IMR-90 (cell line): ENCODE results near the gene KICS2. TPM values are rescaled to one million over a fixed set of nuclear protein-coding genes. Genes with fewer than 3 reads are reported as not detected.
A peak's percentile ranks its signal among the peaks of the same experiment; 100 is the strongest.

ENCODE experiments used
- ATAC-seq: fragments of 200-7000 bp; cut with Tn5 transposase; 2 replicates; pipeline ENCODE4 v1.9.1; 2020; ENCODE audit warnings: low read depth, mild to moderate bottlenecking, moderate library complexity
- BruUV-seq: library from RNA; stranded (reverse); fragments of 400-500 nt; replicated peaks from 2 replicates; lab custom pipeline; 2021; lab: Mats Ljungman, UMichigan
- CTCF ChIA-PET: fragments of 300-600 bp; formaldehyde crosslinking; extraction: SDS; loops from one replicate; lab custom pipeline; 2021; ENCODE audit warnings: antibody characterized with exemption; lab: Yijun Ruan, JAX
- POLR2A ChIA-PET: fragments of 300-600 bp; sonication (Branson Sonifier 250); formaldehyde crosslinking; loops from one replicate; lab custom pipeline; 2022; ENCODE audit warnings: antibody characterized with exemption; ENCODE audit not compliant: unreplicated experiment; lab: Charles Lee
- DNase-seq: peaks from one replicate; pipeline ENCODE4 v3.0.0; 2013
- H2AFZ ChIP-seq: replicated peaks from 2 replicates; pipeline ENCODE3; 2013; ENCODE audit warnings: low read length, mild to moderate bottlenecking; ENCODE audit not compliant: poor library complexity
- H2AK5ac ChIP-seq: 2 replicates; pipeline ENCODE4 v1.6.1; 2013; ENCODE audit warnings: low read depth, low read length, inconsistent platforms
- H2AK9ac ChIP-seq: replicated peaks from 2 replicates; pipeline ENCODE3; 2013; ENCODE audit warnings: mild to moderate bottlenecking, low read depth, low read length, moderate library complexity; ENCODE audit not compliant: poor library complexity
- H2BK120ac ChIP-seq: 2 replicates; pipeline ENCODE4 v1.6.1; 2013; ENCODE audit warnings: low read depth, low read length, inconsistent platforms
- H2BK15ac ChIP-seq: 3 replicates; pipeline ENCODE4 v1.6.1; 2013; ENCODE audit warnings: low read depth, low read length, inconsistent platforms
- H2BK20ac ChIP-seq: 2 replicates; pipeline ENCODE4 v1.6.1; 2013; ENCODE audit warnings: low read depth, mild to moderate bottlenecking, inconsistent platforms, low read length, moderate library complexity
- H2BK5ac ChIP-seq: 2 replicates; pipeline ENCODE4 v1.6.1; 2013; ENCODE audit warnings: mild to moderate bottlenecking, low read depth, low read length, inconsistent platforms; ENCODE audit not compliant: poor library complexity, severe bottlenecking
- H3K14ac ChIP-seq: replicated peaks from 2 replicates; pipeline ENCODE4 v1.6.1; 2013; ENCODE audit warnings: low read depth, low read length, inconsistent platforms
- H3K18ac ChIP-seq: 2 replicates; pipeline ENCODE4 v1.6.1; 2013; ENCODE audit warnings: low read depth, low read length, control low read depth
- H3K23ac ChIP-seq: 2 replicates; pipeline ENCODE4 v1.6.1; 2013; ENCODE audit warnings: low read depth, low read length, inconsistent platforms
- H3K27ac ChIP-seq: 2 replicates; pipeline ENCODE4 v1.5.1; 2013; ENCODE audit warnings: mild to moderate bottlenecking, control low read depth, low read length; ENCODE audit not compliant: insufficient read depth
- H3K27me3 ChIP-seq: 2 replicates; pipeline ENCODE4 v1.6.1; 2013; ENCODE audit warnings: low read length; ENCODE audit not compliant: control insufficient read depth, insufficient read depth
- H3K36me3 ChIP-seq: 2 replicates; pipeline ENCODE4 v1.6.1; 2013; ENCODE audit warnings: low read length, mixed read lengths; ENCODE audit not compliant: control insufficient read depth, insufficient read depth
- H3K4ac ChIP-seq: 2 replicates; pipeline ENCODE4 v1.6.1; 2013; ENCODE audit warnings: low read depth, low read length, inconsistent platforms
- H3K4me1 ChIP-seq: 2 replicates; pipeline ENCODE4 v1.6.1; 2013; ENCODE audit warnings: low read length, mixed read lengths; ENCODE audit not compliant: control insufficient read depth, insufficient read depth
- H3K4me2 ChIP-seq: 2 replicates; pipeline ENCODE4 v1.6.1; 2013; ENCODE audit warnings: low read depth, mild to moderate bottlenecking, control low read depth, low read length, moderate library complexity
- H3K4me3 ChIP-seq: 2 replicates; pipeline ENCODE4 v1.5.1; 2013; ENCODE audit warnings: low read depth, mild to moderate bottlenecking, control low read depth, low read length, moderate library complexity; ENCODE audit not compliant: insufficient read depth
- H3K56ac ChIP-seq: 2 replicates; pipeline ENCODE4 v1.6.1; 2013; ENCODE audit warnings: low read length, inconsistent platforms; ENCODE audit not compliant: insufficient read depth; ENCODE audit errors: extremely low read depth
- H3K79me1 ChIP-seq, 2 experiments: 2 replicates each; pipeline ENCODE4 v1.6.1; 2013; ENCODE audit warnings: low read length in 2 of 2, inconsistent platforms in 1 of 2, low read depth in 1 of 2
- H3K9ac ChIP-seq: 2 replicates; pipeline ENCODE4 v1.6.1; 2013; ENCODE audit warnings: low read depth, low read length, control low read depth
- H3K9me1 ChIP-seq: 2 replicates; pipeline ENCODE4 v1.6.1; 2013; ENCODE audit warnings: low read length, inconsistent platforms; ENCODE audit not compliant: insufficient read depth
- H3K9me3 ChIP-seq: 2 replicates; pipeline ENCODE4 v1.6.1; 2013; ENCODE audit warnings: low read length; ENCODE audit not compliant: control insufficient read depth, insufficient read depth
- H4K20me1 ChIP-seq: 2 replicates; pipeline ENCODE4 v1.6.1; 2013; ENCODE audit warnings: low read length, inconsistent platforms; ENCODE audit not compliant: insufficient read depth
- H4K5ac ChIP-seq: 2 replicates; pipeline ENCODE4 v1.6.1; 2013; ENCODE audit warnings: mild to moderate bottlenecking, low read depth, low read length, control low read depth
- H4K8ac ChIP-seq, 2 experiments: 2 replicates each; pipeline ENCODE4 v1.6.1; 2013; ENCODE audit warnings: low read depth in 2 of 2, low read length in 2 of 2, control low read depth in 1 of 2, inconsistent platforms in 1 of 2
- H4K91ac ChIP-seq: 2 replicates; pipeline ENCODE4 v1.6.1; 2013; ENCODE audit warnings: low read depth, low read length, inconsistent platforms; ENCODE audit not compliant: insufficient read depth
- BHLHE40 ChIP-seq: fragments of 150-350 bp; IDR thresholded peaks from 2 replicates; pipeline ENCODE4 v1.6.1; 2016; ENCODE audit warnings: mild to moderate bottlenecking, low read depth, low read length
- CEBPB ChIP-seq: IDR thresholded peaks from 2 replicates; pipeline ENCODE4 v1.6.1; 2012; ENCODE audit warnings: low read depth, low read length, improper control_type of control experiment
- CHD1 ChIP-seq: IDR thresholded peaks from 2 replicates; pipeline ENCODE4 v1.6.1; 2012; ENCODE audit warnings: low read depth, low read length, improper control_type of control experiment
- ELK1 ChIP-seq: fragments of 150-350 bp; IDR thresholded peaks from 2 replicates; pipeline ENCODE4 v1.6.1; 2016; ENCODE audit warnings: low read depth, mild to moderate bottlenecking, low read length, moderate library complexity, borderline replicate concordance
- FOS ChIP-seq: fragments of 150-350 bp; IDR thresholded peaks from 2 replicates; pipeline ENCODE4 v1.6.1; 2016; ENCODE audit warnings: low read depth, low read length
- MXI1 ChIP-seq: IDR thresholded peaks from 2 replicates; pipeline ENCODE4 v1.6.1; 2012; ENCODE audit warnings: low read depth, mild to moderate bottlenecking, low read length, moderate library complexity, borderline replicate concordance
- NFE2L2 ChIP-seq: fragments of 150-350 bp; IDR thresholded peaks from 2 replicates; pipeline ENCODE4 v1.6.1; 2016; ENCODE audit warnings: low read depth, mild to moderate bottlenecking, low read length
- POLR2A ChIP-seq: IDR thresholded peaks from 2 replicates; pipeline ENCODE4 v1.6.1; 2012; ENCODE audit warnings: mild to moderate bottlenecking, low read depth, low read length
- RAD21 ChIP-seq: IDR thresholded peaks from 2 replicates; pipeline ENCODE4 v1.6.1; 2012; ENCODE audit warnings: low read length, improper control_type of control experiment
- RCOR1 ChIP-seq: IDR thresholded peaks from 2 replicates; pipeline ENCODE4 v1.6.1; 2012; ENCODE audit warnings: mild to moderate bottlenecking, low read length, improper control_type of control experiment; ENCODE audit not compliant: insufficient replicate concordance
- RFX5 ChIP-seq: IDR thresholded peaks from 2 replicates; pipeline ENCODE4 v1.8.0; 2012; ENCODE audit warnings: low read depth, mild to moderate bottlenecking, low read length, moderate library complexity
- SMC3 ChIP-seq: fragments of 150-350 bp; IDR thresholded peaks from 2 replicates; pipeline ENCODE4 v1.6.1; 2016; ENCODE audit warnings: low read depth, mild to moderate bottlenecking, antibody characterized with exemption, low read length, moderate library complexity
- USF2 ChIP-seq: fragments of 150-350 bp; IDR thresholded peaks from 2 replicates; pipeline ENCODE4 v1.6.1; 2017; ENCODE audit warnings: mild to moderate bottlenecking, antibody characterized with exemption, low read length, low read depth
- WGBS, 2 experiments: methylation state at CpG; one replicate each; pipeline versions ENCODE4 v1.1.5 to v1.1.7; 2013; ENCODE audit warnings: missing lambda C conversion rate in 2 of 2; ENCODE audit not compliant: insufficient read length in 1 of 2; ENCODE audit errors: extremely low coverage in 2 of 2; 5-methylcytosine and 5-hydroxymethylcytosine counted together
- dilution Hi-C: fragments of 300-500 bp; cut with HindIII; formaldehyde crosslinking; loops from one replicate; pipeline ENCODE4 v1.14.3; 2018; ENCODE audit warnings: low sequenced_read_pairs; ENCODE audit not compliant: unreplicated experiment
- in situ Hi-C: fragments of 300-500 bp; cut with MboI; formaldehyde crosslinking; loops from 3 replicates; pipeline ENCODE4 v1.14.3; 2019; ENCODE audit warnings: low sequenced_read_pairs, inconsistent platforms, mixed read lengths
- intact Hi-C: fragments of 100-400 bp; cut with micrococcal nuclease; formaldehyde crosslinking; loops from 2 replicates; pipeline ENCODE4 v1.10.0; 2022
- polyA plus RNA-seq, 3 experiments: library from polyadenylated mRNA; depleted of rRNA; stranded (reverse); fragments of >200 nt; gene quantifications; 2 replicates each; pipeline ENCODE4 v1.2.3, GENCODE V29; 2012; ENCODE audit warnings: low replicate concordance in 1 of 3
- total RNA-seq: library from RNA; depleted of rRNA; stranded (reverse); fragments of >200 nt; gene quantifications from 2 replicates; pipeline ENCODE4 v1.2.3, GENCODE V29; 2012

Gene KICS2
- total and polyA plus RNA-seq, 2 of the 4 experiments (the other 2 are of a cell fraction) = 2.4 to 6.1 TPM

- Histone ChIP-seq H3K18ac (no peak overlapping the region), H3K4me3 (peak overlapping the region; percentile 67), H4K91ac (peak overlapping the region; percentile 81; the same call in 1 of the 2 replicates), H3K79me1 (peaks cover 2 to 17% of the 10 kb centered on the region in 2 experiments; a peak in 3 of 4 replicates), H2AFZ (peak overlapping the region; percentile 98), H4K8ac (peak overlapping the region; percentile 32 to 85), H3K27ac (peak overlapping the region; percentile 66), H2AK5ac (peak overlapping the region; percentile 62), H4K5ac (peak overlapping the region; percentile 19), H2BK20ac (no peak overlapping the region), H2BK120ac (no peak overlapping the region), H2BK5ac (peak overlapping the region; percentile 52), H3K9me3 (no peaks in the 10 kb centered on the region), H3K14ac (peak overlapping the region; percentile 71), H3K4me2 (peak overlapping the region; percentile 91), H4K20me1 (no peaks in the 10 kb centered on the region), H3K56ac (peak overlapping the region; percentile 78; the same call in 1 of the 2 replicates), H2AK9ac (peak overlapping the region; percentile 97), H3K27me3 (no peaks in the 10 kb centered on the region), H3K4me1 (no peaks in the 10 kb centered on the region; the same call in 1 of the 2 replicates), H3K4ac (peak overlapping the region; percentile 91), H3K9ac (peak overlapping the region; percentile 56), H2BK15ac (peak overlapping the region; percentile 2; the same call in 1 of the 3 replicates), H3K23ac (peak overlapping the region; percentile 36), H3K9me1 (peaks cover 3% of the 10 kb centered on the region; the same call in 1 of the 2 replicates), H3K36me3 (no peaks in the 10 kb centered on the region)
- ChIA-PET POLR2A (interaction anchor here (0.6 kb wide), 1 partner anchor 163 kb away, joined by 3 read pairs; no protein-coding TSS in a partner anchor), CTCF (interaction anchor here (0.6 to 1.1 kb wide), 2 partner anchors 27 to 40 kb away, joined by 3 read pairs; no protein-coding TSS in a partner anchor)
- peak; percentile 93 for ATAC-seq
- BruUV-seq = no TSS peak
- TF ChIP-seq MXI1 (no peak), BHLHE40 (no peak), RFX5 (no peak), SMC3 (no peak), NFE2L2 (no peak), POLR2A (no peak), CHD1 (no peak), CEBPB (no peak), ELK1 (no peak), RAD21 (no peak; the same call in 1 of the 2 replicates), RCOR1 (no peak), USF2 (no peak), FOS (no peak)
- intact Hi-C loops = loop anchor here (10.0 kb wide), 2 partner anchors 107 to 1933 kb away; no protein-coding TSS in a partner anchor
- WGBS, 2 experiments = 0% methylated on average over 1 of the region's 16 CpGs; no CpG with 5 or more reads in 1 of the 2 experiments
- peak; percentile 72 for DNase-seq
- dilution Hi-C loops = no loop called here
- in situ Hi-C loops = no loop called here
These were observed 466 bp downstream of the KICS2 start for GRCh38 chr12:64221651-64222008.
